ENCODE data around the gene PROK1. TPM values are rescaled to one million over a fixed set of nuclear protein-coding genes. Genes with fewer than 3 reads are reported as not detected.

Gene PROK1
- total RNA-seq, 1 donor from 2014 or later, result not detected

GRCh38 chr1:110480356-110481096, 29.6 kb downstream of the PROK1 start:
- TF ChIP-seq, protein P1, sequence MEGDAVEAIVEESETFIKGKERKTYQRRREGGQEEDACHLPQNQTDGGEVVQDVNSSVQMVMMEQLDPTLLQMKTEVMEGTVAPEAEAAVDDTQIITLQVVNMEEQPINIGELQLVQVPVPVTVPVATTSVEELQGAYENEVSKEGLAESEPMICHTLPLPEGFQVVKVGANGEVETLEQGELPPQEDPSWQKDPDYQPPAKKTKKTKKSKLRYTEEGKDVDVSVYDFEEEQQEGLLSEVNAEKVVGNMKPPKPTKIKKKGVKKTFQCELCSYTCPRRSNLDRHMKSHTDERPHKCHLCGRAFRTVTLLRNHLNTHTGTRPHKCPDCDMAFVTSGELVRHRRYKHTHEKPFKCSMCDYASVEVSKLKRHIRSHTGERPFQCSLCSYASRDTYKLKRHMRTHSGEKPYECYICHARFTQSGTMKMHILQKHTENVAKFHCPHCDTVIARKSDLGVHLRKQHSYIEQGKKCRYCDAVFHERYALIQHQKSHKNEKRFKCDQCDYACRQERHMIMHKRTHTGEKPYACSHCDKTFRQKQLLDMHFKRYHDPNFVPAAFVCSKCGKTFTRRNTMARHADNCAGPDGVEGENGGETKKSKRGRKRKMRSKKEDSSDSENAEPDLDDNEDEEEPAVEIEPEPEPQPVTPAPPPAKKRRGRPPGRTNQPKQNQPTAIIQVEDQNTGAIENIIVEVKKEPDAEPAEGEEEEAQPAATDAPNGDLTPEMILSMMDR (IDR thresholded peaks at IDR 0.05; ENCODE audit: insufficient read depth, low read depth, low read length), result no peak
- TF ChIP-seq EZH2 (IDR thresholded peaks at IDR 0.05; ENCODE audit: insufficient read depth, low read length), result no peak
- H3K4me3 ChIP-seq (ENCODE audit: insufficient read depth, low read depth, low read length), result no peak overlapping the region
- H3K4me1 ChIP-seq (ENCODE audit: insufficient read depth, low read length), result peaks cover 9% of the 10 kb centered on the region
- no peaks in the 10 kb centered on the region for H3K79me2 ChIP-seq (ENCODE audit: insufficient read depth, low read length)
- no peak overlapping the region for H3K9ac ChIP-seq (ENCODE audit: low read length)
- no peaks in the 10 kb centered on the region for H3K36me3 ChIP-seq (ENCODE audit: insufficient read depth, low read length)
- H3K27ac ChIP-seq (ENCODE audit: low read depth, low read length), result no peak overlapping the region
- no peak overlapping the region for H3K4me2 ChIP-seq (ENCODE audit: low read length)
- no peaks in the 10 kb centered on the region for H4K20me1 ChIP-seq (ENCODE audit: insufficient read depth, low read length)
- no peaks in the 10 kb centered on the region for H3K9me3 Mint-ChIP-seq (ENCODE audit: unreplicated experiment)
- no peak for FAIRE-seq
- peaks cover 16% of the 10 kb centered on the region for H3K27me3 ChIP-seq (ENCODE audit: insufficient read depth, low read length)
- peaks cover 47% of the 10 kb centered on the region for H3K27me3 Mint-ChIP-seq (ENCODE audit: low read depth, unreplicated experiment)
- peaks cover 19% of the 10 kb centered on the region for H3K4me1 Mint-ChIP-seq (ENCODE audit: low read depth, unreplicated experiment)
- no peaks in the 10 kb centered on the region for H3K9me3 ChIP-seq (ENCODE audit: insufficient read depth, low read depth, low read length)
- no peak overlapping the region for H3K27ac Mint-ChIP-seq (ENCODE audit: unreplicated experiment)
- no peak for DNase-seq (ENCODE audit: low read depth)
- H3K36me3 Mint-ChIP-seq (ENCODE audit: low read depth, unreplicated experiment), result no peaks in the 10 kb centered on the region
- H3K4me3 Mint-ChIP-seq (ENCODE audit: unreplicated experiment), result no peak overlapping the region
- H2AFZ ChIP-seq (ENCODE audit: low read depth, low read length), result no peak overlapping the region

GRCh38 chr1:110481968-110482623, 31.1 kb downstream of the PROK1 start:
- H3K27ac ChIP-seq (ENCODE audit: low read depth, low read length), result no peak overlapping the region
- FAIRE-seq, result no peak

More at GRCh38 chr1:110481968-110482623, 31.1 kb downstream of the PROK1 start:
- Histone ChIP-seq H3K4me2 (ENCODE audit: low read length) (no peak overlapping the region), H3K36me3 (ENCODE audit: insufficient read depth, low read length) (no peaks in the 10 kb centered on the region), H3K4me3 (ENCODE audit: insufficient read depth, low read depth, low read length) (no peak overlapping the region), H3K4me1 (ENCODE audit: insufficient read depth, low read length) (peaks cover 6% of the 10 kb centered on the region), H4K20me1 (ENCODE audit: insufficient read depth, low read length) (no peaks in the 10 kb centered on the region), H3K79me2 (ENCODE audit: insufficient read depth, low read length) (no peaks in the 10 kb centered on the region), H3K27me3 (ENCODE audit: insufficient read depth, low read length) (peaks cover 16% of the 10 kb centered on the region), H3K9ac (ENCODE audit: low read length) (no peak overlapping the region), H3K9me3 (ENCODE audit: insufficient read depth, low read depth, low read length) (no peaks in the 10 kb centered on the region), H2AFZ (ENCODE audit: low read depth, low read length) (no peak overlapping the region)
- H3K27me3 Mint-ChIP-seq (ENCODE audit: low read depth, unreplicated experiment), result peaks cover 60% of the 10 kb centered on the region
- H3K4me3 Mint-ChIP-seq (ENCODE audit: unreplicated experiment), result no peak overlapping the region
- no peaks in the 10 kb centered on the region for H3K36me3 Mint-ChIP-seq (ENCODE audit: low read depth, unreplicated experiment)
- DNase-seq (ENCODE audit: low read depth), result no peak
- H3K9me3 Mint-ChIP-seq (ENCODE audit: unreplicated experiment), result no peaks in the 10 kb centered on the region
- TF ChIP-seq, protein P1 (IDR thresholded peaks at IDR 0.05; ENCODE audit: insufficient read depth, low read depth, low read length), result no peak
- TF ChIP-seq EZH2 (IDR thresholded peaks at IDR 0.05; ENCODE audit: insufficient read depth, low read length), result no peak
- H3K27ac Mint-ChIP-seq (ENCODE audit: unreplicated experiment), result no peak overlapping the region
- peaks cover 7% of the 10 kb centered on the region for H3K4me1 Mint-ChIP-seq (ENCODE audit: low read depth, unreplicated experiment)
